ENCODE measurements around the gene POLD2. TPM values are rescaled to one million over a fixed set of nuclear protein-coding genes. Genes with fewer than 3 reads are reported as not detected.

The POLD2 gene
- total RNA-seq, 2 experiments from 2014 or later, result 45.2 to 48.3 TPM

DNA sequence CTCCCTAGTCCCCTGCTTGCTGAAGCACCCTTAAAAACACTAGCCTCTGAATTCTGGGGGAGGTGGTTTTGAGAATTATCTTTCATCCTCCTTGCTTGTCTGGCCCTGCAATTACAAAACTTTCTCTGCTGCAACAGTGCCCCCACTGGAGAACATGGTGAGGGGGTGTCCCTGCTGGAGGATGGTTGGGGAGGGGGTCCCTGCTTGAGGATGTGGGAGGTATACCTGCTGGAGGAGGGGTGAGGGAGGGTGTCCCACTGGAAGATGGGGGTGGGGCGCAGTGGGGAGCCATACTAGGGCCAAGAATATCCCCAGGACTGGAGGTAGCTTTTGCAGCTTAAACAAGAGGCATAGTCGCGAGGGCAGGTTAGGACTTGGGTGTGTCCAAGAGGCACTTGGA lies 37.8 kb downstream of the POLD2 start:
- Mint-ChIP-seq H3K9me3 (no peaks in the 10 kb centered on the region), H3K4me1 (ENCODE audit: low read depth) (peaks cover 24% of the 10 kb centered on the region), H3K36me3 (ENCODE audit: low read depth) (peaks cover 17% of the 10 kb centered on the region), H3K27ac (no peak overlapping the region), H3K27me3 (no peaks in the 10 kb centered on the region), H3K4me3 (peak overlapping the region; percentile 54)
- Histone ChIP-seq H3K4me3 (ENCODE audit: low read length) (no peak overlapping the region), H3K27ac (ENCODE audit: low read depth in 1 of 2, low read length in 2 of 2) (no peak overlapping the region), H3K9me3 (ENCODE audit: control insufficient read depth in 1 of 2, insufficient read depth in 1 of 2, low read length in 2 of 2) (no peaks in the 10 kb centered on the region), H3K36me3 (ENCODE audit: insufficient read depth, low read length) (peaks cover 3% of the 10 kb centered on the region), H3K27me3 (ENCODE audit: control insufficient read depth in 1 of 2, insufficient read depth in 2 of 2, low read length in 2 of 2) (no peaks in the 10 kb centered on the region), H3K4me1 (ENCODE audit: insufficient read depth, low read length) (peaks cover 16% of the 10 kb centered on the region)
- POLR2A ChIA-PET, result interaction anchor here (1.6 kb wide), 1 partner anchor 404 kb away, joined by 3 read pairs; the partner anchor contains the start of gene NUDCD3
- CTCF ChIA-PET, result no interaction called here
- ATAC-seq (ENCODE audit: poor library complexity) (no peak), DNase-seq (no peak)
- TF ChIP-seq, protein P1, sequence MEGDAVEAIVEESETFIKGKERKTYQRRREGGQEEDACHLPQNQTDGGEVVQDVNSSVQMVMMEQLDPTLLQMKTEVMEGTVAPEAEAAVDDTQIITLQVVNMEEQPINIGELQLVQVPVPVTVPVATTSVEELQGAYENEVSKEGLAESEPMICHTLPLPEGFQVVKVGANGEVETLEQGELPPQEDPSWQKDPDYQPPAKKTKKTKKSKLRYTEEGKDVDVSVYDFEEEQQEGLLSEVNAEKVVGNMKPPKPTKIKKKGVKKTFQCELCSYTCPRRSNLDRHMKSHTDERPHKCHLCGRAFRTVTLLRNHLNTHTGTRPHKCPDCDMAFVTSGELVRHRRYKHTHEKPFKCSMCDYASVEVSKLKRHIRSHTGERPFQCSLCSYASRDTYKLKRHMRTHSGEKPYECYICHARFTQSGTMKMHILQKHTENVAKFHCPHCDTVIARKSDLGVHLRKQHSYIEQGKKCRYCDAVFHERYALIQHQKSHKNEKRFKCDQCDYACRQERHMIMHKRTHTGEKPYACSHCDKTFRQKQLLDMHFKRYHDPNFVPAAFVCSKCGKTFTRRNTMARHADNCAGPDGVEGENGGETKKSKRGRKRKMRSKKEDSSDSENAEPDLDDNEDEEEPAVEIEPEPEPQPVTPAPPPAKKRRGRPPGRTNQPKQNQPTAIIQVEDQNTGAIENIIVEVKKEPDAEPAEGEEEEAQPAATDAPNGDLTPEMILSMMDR (IDR thresholded peaks at IDR 0.05), result no peak
- intact Hi-C loops (cut with DNase I, micrococcal nuclease), result loop anchor here in 1 of 2 experiments (2.0 kb wide), 1 partner anchor 59 kb away; no protein-coding TSS in a partner anchor

DNA sequence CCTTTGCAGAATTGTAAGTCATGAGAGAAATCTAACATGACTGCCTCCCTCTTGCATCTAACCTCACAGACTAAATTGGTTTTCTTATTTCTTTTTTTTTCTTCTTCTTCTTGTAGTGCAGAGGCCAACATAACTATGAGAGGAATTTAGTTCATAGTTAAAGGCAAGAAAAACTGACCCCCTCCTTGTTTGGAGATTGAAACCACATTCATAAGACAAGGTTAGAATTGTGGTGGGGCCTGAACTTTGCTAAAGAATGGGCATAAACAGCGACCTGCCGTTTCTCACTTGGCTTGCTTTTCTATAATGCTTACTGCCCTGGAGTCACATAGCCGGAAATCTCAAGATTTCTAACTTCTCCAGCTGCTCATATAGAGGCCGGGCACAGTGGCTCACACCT lies 38.6 kb downstream of the POLD2 start:
- ChIA-PET CTCF (no interaction called here), POLR2A (interaction anchor here (1.6 kb wide), 1 partner anchor 405 kb away, joined by 3 read pairs; the partner anchor contains the start of gene NUDCD3)
- Histone ChIP-seq H3K36me3 (ENCODE audit: insufficient read depth, low read length) (peaks cover 11% of the 10 kb centered on the region), H3K27me3 (ENCODE audit: control insufficient read depth in 1 of 2, insufficient read depth in 2 of 2, low read length in 2 of 2) (no peaks in the 10 kb centered on the region), H3K9me3 (ENCODE audit: control insufficient read depth in 1 of 2, insufficient read depth in 1 of 2, low read length in 2 of 2) (no peaks in the 10 kb centered on the region), H3K4me1 (ENCODE audit: insufficient read depth, low read length) (peaks cover 25% of the 10 kb centered on the region), H3K27ac (ENCODE audit: low read depth in 1 of 2, low read length in 2 of 2) (no peak overlapping the region), H3K4me3 (ENCODE audit: low read length) (no peak overlapping the region)
- ATAC-seq (ENCODE audit: poor library complexity) (no peak), DNase-seq (no peak)
- TF ChIP-seq, protein P1 (IDR thresholded peaks at IDR 0.05), result no peak
- Mint-ChIP-seq H3K27me3 (no peaks in the 10 kb centered on the region), H3K9me3 (no peaks in the 10 kb centered on the region), H3K4me3 (no peak overlapping the region), H3K27ac (no peak overlapping the region), H3K36me3 (ENCODE audit: low read depth) (peaks cover 17% of the 10 kb centered on the region), H3K4me1 (ENCODE audit: low read depth) (peaks cover 26% of the 10 kb centered on the region)
- intact Hi-C loops (cut with DNase I, micrococcal nuclease), result loop anchor here (1.0 to 5.0 kb wide), 5 partner anchors 37 to 157 kb away; partner anchors contain the start of gene UBE2D4 (in 1 of the 2)

DNA sequence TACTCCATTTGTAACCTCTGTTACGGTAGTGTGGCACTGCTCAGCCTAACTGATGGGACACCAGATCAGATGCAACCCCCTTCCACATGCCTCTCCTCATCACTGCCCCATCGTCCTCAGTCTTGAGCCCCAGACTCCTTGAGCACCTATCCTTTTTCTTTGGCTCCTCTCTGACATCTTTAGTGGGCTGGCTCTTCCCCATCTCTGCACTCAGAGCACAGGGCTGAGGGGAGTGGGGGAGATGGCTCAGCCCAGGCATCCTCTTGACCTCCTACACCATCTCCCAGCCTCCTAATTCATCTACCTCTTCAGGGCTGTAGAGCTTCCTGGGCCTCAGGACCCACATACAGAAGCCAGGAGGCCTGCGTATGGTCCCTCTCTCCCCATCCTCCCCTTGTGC lies 39.6 kb downstream of the POLD2 start:
- Mint-ChIP-seq H3K4me1 (ENCODE audit: low read depth) (peaks cover 26% of the 10 kb centered on the region), H3K36me3 (ENCODE audit: low read depth) (peaks cover 21% of the 10 kb centered on the region)
- intact Hi-C loops (cut with DNase I, micrococcal nuclease), result loop anchor here (1.0 to 5.0 kb wide), 8 partner anchors 36 to 665 kb away; partner anchors contain the start of genes UBE2D4 (in 1 of the 2), YKT6 (in 1 of the 2) and ZMIZ2 (in 1 of the 2)

More for the DNA sequence above, 39.6 kb downstream of the POLD2 start:
- peaks cover 28% of the 10 kb centered on the region for H3K4me1 ChIP-seq (ENCODE audit: insufficient read depth, low read length)
- H3K27ac ChIP-seq (ENCODE audit: low read depth in 1 of 2, low read length in 2 of 2), result no peak overlapping the region
- Mint-ChIP-seq H3K27me3 (no peaks in the 10 kb centered on the region), H3K27ac (peak overlapping the region; percentile 80), H3K9me3 (no peaks in the 10 kb centered on the region), H3K4me3 (peak overlapping the region; percentile 95)
- no peak for DNase-seq
- no peak for ATAC-seq (ENCODE audit: poor library complexity)
- H3K4me3 ChIP-seq (ENCODE audit: low read length), result no peak overlapping the region
- CTCF ChIA-PET, result no interaction called here
- no peaks in the 10 kb centered on the region for H3K27me3 ChIP-seq (ENCODE audit: control insufficient read depth in 1 of 2, insufficient read depth in 2 of 2, low read length in 2 of 2)
- H3K36me3 ChIP-seq (ENCODE audit: insufficient read depth, low read length), result peaks cover 20% of the 10 kb centered on the region
- POLR2A ChIA-PET, result interaction anchor here (1.6 kb wide), 1 partner anchor 406 kb away, joined by 3 read pairs; the partner anchor contains the start of gene NUDCD3
- TF ChIP-seq, protein P1 (IDR thresholded peaks at IDR 0.05), result no peak
- no peaks in the 10 kb centered on the region for H3K9me3 ChIP-seq (ENCODE audit: control insufficient read depth in 1 of 2, insufficient read depth in 1 of 2, low read length in 2 of 2)

Data from CD4-positive, alpha-beta T cell (primary cell).